Measurements from ENCODE around the gene DCN.
"Not testable (repeated sequence)": the region's sequence is repeated elsewhere in the genome, so short reads cannot be mapped to it uniquely, and the experiment has no call there.

The DCN gene

GRCh38 chr12:91182636-91183455 lies at the start of gene DCN:
TSS of gene DCN (minus strand) at chr12:91182817. CDS start at chr12:91178552, 4,265 bp downstream.
- DNase-seq (ENCODE audit: low read depth in 2 of 2): no peak

GRCh38 chr12:91230841-91231240 lies 48.2 kb upstream of the DCN start:
- no peak for DNase-seq (ENCODE audit: low read depth in 2 of 2)

- no peak for DNase-seq (ENCODE audit: low read depth in 2 of 2)
Measured at GRCh38 chr12:91226951-91227350, 44.3 kb upstream of the DCN start.

GRCh38 chr12:91225316-91225715 lies 42.7 kb upstream of the DCN start:
- DNase-seq (ENCODE audit: low read depth in 2 of 2): no peak

- no peak for DNase-seq (ENCODE audit: low read depth in 2 of 2)
Measured at GRCh38 chr12:91224401-91224800, 41.8 kb upstream of the DCN start.

- no peak for DNase-seq (ENCODE audit: low read depth in 2 of 2)
Measured at GRCh38 chr12:91222746-91223145, 40.1 kb upstream of the DCN start.

- DNase-seq (ENCODE audit: low read depth in 2 of 2): no peak
Measured at GRCh38 chr12:91219919-91220318, 37.3 kb upstream of the DCN start.

- DNase-seq (ENCODE audit: low read depth in 2 of 2): no peak
Measured at GRCh38 chr12:91219511-91219910, 36.9 kb upstream of the DCN start.

- no peak for DNase-seq (ENCODE audit: low read depth in 2 of 2)
Measured at GRCh38 chr12:91216871-91217270, 34.3 kb upstream of the DCN start.

- DNase-seq (ENCODE audit: low read depth in 2 of 2): no peak
Measured at GRCh38 chr12:91215940-91216454, 33.4 kb upstream of the DCN start.

GRCh38 chr12:91211866-91212265 lies 29.2 kb upstream of the DCN start:
- no peak for DNase-seq (ENCODE audit: low read depth in 2 of 2)

GRCh38 chr12:91210618-91211017 lies 28.0 kb upstream of the DCN start:
- DNase-seq (ENCODE audit: low read depth in 2 of 2): no peak

- DNase-seq (ENCODE audit: low read depth in 2 of 2): no peak
Measured at GRCh38 chr12:91210144-91210543, 27.5 kb upstream of the DCN start.

- DNase-seq (ENCODE audit: low read depth in 2 of 2): not testable (repeated sequence)
Measured at GRCh38 chr12:91207301-91207700, 24.7 kb upstream of the DCN start.

- no peak for DNase-seq (ENCODE audit: low read depth in 2 of 2)
Measured at GRCh38 chr12:91205811-91206210, 23.2 kb upstream of the DCN start.

GRCh38 chr12:91204421-91204820 lies 21.8 kb upstream of the DCN start:
- DNase-seq (ENCODE audit: low read depth in 2 of 2): no peak

GRCh38 chr12:91203610-91204009 lies 21.0 kb upstream of the DCN start:
- no peak for DNase-seq (ENCODE audit: low read depth in 2 of 2)

- no peak for DNase-seq (ENCODE audit: low read depth in 2 of 2)
Measured at GRCh38 chr12:91202390-91202789, 19.8 kb upstream of the DCN start.

GRCh38 chr12:91196436-91196835 lies 13.8 kb upstream of the DCN start:
- no peak for DNase-seq (ENCODE audit: low read depth in 2 of 2)

- no peak for DNase-seq (ENCODE audit: low read depth in 2 of 2)
Measured at GRCh38 chr12:91194500-91194899, 11.9 kb upstream of the DCN start.

- no peak for DNase-seq (ENCODE audit: low read depth in 2 of 2)
Measured at GRCh38 chr12:91191513-91192111, 9.0 kb upstream of the DCN start.

- no peak for DNase-seq (ENCODE audit: low read depth in 2 of 2)
Measured at GRCh38 chr12:91189516-91189915, 6.9 kb upstream of the DCN start.

GRCh38 chr12:91188778-91189177 lies 6.2 kb upstream of the DCN start:
- no peak for DNase-seq (ENCODE audit: low read depth in 2 of 2)

All from stimulated activated CD8-positive, alpha-beta memory T cell treated with anti-CD3 and anti-CD28 coated beads, Interleukin-15, amount 100 ng/mL, for 4 hours (primary cell).